Testis (tissue), 5 donors: ENCODE measurements around the gene SLC6A5. TPM values are rescaled to one million over a fixed set of nuclear protein-coding genes. Genes with fewer than 3 reads are reported as not detected.
"Not testable (repeated sequence)": the region's sequence is repeated elsewhere in the genome, so short reads cannot be mapped to it uniquely, and the experiment has no call there.

Source experiments
- DNase-seq: peaks from one replicate; pipeline ENCODE4 v3.0.0-alpha.2; 2019
- H3K27ac ChIP-seq, 2 donors: fragments of 200-600 bp; sonication (generic); one replicate each; pipeline ENCODE4 v1.5.1; 2019
- H3K27me3 ChIP-seq: fragments of 200-600 bp; sonication (generic); one replicate; pipeline ENCODE4 v1.5.1; 2019
- H3K36me3 ChIP-seq: fragments of 200-600 bp; sonication (generic); one replicate; pipeline ENCODE4 v1.5.1; 2017; ENCODE audit warnings: low read depth; ENCODE audit errors: missing control alignments
- H3K4me1 ChIP-seq: fragments of 200-600 bp; sonication (generic); one replicate; pipeline ENCODE4 v1.5.1; 2019
- H3K4me3 ChIP-seq, 2 donors: fragments of 200-600 bp; sonication (generic); one replicate each; pipeline ENCODE4 v1.5.1; 2017 to 2019
- H3K9me3 ChIP-seq: fragments of 200-600 bp; sonication (generic); one replicate; pipeline ENCODE4 v1.5.1; 2017
- POLR2A ChIP-seq: fragments of 450-650 bp; IDR thresholded peaks from one replicate; pipeline ENCODE4 v1.6.1; 2017; ENCODE audit warnings: antibody characterized with exemption, mild to moderate bottlenecking, moderate library complexity
- WGBS, 2 donors: methylation state at CpG; one replicate each; pipeline ENCODE4 v1.1.5; 2018; 5-methylcytosine and 5-hydroxymethylcytosine counted together
- intact Hi-C: fragments of 100-400 bp; cut with DNase I; formaldehyde crosslinking; loops from one replicate; pipeline ENCODE4 v1.15.1; 2023; ENCODE audit warnings: low total_unique reads
- long read RNA-seq, 2 donors: transcript quantifications; one replicate each; lab custom pipeline, GENCODE V29; 2026
- polyA plus RNA-seq: library from polyadenylated mRNA; stranded (reverse); fragments of 350-450 nt; fragmentation: Illumina TruSeq; extraction: RNeasy Lipid Tissue Mini Kit (QIAGEN cat#74804); gene quantifications from one replicate; pipeline ENCODE4 v1.2.3, GENCODE V29; 2014; ENCODE audit warnings: low read depth, low replicate concordance; ENCODE audit not compliant: insufficient read depth
- total RNA-seq, 2 donors: library from RNA; depleted of rRNA; stranded (reverse); fragments of >200 nt; gene quantifications; one replicate each; pipeline ENCODE4 v1.2.3, GENCODE V29; 2016
- TF ChIP-seq, protein P1 (sequence below), 3 experiments: fragments of 450-650 bp in 2 of 3; fragments of 200-600 bp in 1 of 3; sonication (generic) in 1 of 3; IDR thresholded peaks; one replicate each; pipeline ENCODE4 v1.5.1; 2016 to 2019; ENCODE audit warnings: antibody characterized with exemption in 3 of 3, mild to moderate bottlenecking in 2 of 3, moderate library complexity in 1 of 3

SLC6A5 gene
- total RNA-seq (1 to 10 TPM; 1.5 to 1.9 TPM), polyA plus RNA-seq (2.1 TPM)
- long read RNA-seq, donor 1: 0 reads
- long read RNA-seq, donor 2: 0 reads

DNA sequence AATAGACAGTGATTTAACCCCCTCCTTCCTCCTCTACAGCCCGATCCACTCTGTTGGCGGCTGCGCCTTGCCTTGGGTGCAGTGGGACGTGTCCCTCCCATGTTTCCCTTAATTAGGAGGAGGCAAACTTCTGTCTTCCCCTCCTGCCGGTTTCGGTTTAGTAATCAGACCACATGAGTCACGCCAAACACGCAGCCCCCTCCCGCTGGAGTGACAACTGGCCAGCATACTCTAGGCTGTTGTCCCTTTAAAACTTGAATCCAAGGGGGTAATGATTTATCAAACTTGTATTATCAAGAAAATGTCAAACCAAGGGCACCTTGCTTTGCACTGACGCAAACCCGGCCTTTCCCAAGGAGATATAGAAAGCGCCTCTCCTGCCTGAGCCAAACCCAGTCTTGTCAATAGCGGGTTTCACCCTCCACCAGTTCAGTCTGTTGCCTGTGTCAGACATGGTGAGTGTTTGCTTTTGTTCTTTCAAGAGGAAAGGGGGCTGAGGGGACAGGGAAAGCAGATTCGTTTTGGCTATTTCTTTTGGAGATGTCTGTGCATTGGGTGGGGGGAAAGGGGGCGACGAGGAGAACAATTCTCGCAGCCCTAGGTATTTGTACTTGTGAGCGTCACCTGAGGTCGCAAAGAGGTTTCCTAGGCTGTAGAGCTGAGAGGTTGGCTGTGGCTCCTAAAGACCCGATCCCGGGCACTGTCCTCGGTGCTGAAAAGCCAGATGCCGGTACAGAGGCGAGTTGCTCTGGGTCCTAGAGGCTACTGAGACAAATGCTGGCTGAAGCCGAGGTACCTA, at the start of gene SLC6A5:
Gene SLC6A5 (plus strand): TSS at position 388 of the 799 bp plus-strand sequence. CDS start 65 bp downstream, at position 453.
- 4% methylated on average over 25 of the region's 25 CpGs for WGBS, 2 donors
- H3K36me3 ChIP-seq: no peaks in the 10 kb centered on the region
- DNase-seq: peak; percentile 77
- no peak within 1 kb of the TSS for H3K4me3 ChIP-seq
- no peaks in the 10 kb centered on the region for H3K4me1 ChIP-seq
- no peak within 1 kb of the TSS for H3K27ac ChIP-seq
- TF ChIP-seq, protein P1, sequence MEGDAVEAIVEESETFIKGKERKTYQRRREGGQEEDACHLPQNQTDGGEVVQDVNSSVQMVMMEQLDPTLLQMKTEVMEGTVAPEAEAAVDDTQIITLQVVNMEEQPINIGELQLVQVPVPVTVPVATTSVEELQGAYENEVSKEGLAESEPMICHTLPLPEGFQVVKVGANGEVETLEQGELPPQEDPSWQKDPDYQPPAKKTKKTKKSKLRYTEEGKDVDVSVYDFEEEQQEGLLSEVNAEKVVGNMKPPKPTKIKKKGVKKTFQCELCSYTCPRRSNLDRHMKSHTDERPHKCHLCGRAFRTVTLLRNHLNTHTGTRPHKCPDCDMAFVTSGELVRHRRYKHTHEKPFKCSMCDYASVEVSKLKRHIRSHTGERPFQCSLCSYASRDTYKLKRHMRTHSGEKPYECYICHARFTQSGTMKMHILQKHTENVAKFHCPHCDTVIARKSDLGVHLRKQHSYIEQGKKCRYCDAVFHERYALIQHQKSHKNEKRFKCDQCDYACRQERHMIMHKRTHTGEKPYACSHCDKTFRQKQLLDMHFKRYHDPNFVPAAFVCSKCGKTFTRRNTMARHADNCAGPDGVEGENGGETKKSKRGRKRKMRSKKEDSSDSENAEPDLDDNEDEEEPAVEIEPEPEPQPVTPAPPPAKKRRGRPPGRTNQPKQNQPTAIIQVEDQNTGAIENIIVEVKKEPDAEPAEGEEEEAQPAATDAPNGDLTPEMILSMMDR (IDR thresholded peaks at IDR 0.05): no peak
- no peak for TF ChIP-seq POLR2A
- H3K27me3 ChIP-seq: no peaks in the 10 kb centered on the region
- no peaks in the 10 kb centered on the region for H3K9me3 ChIP-seq
- intact Hi-C loops: no loop called here

DNA sequence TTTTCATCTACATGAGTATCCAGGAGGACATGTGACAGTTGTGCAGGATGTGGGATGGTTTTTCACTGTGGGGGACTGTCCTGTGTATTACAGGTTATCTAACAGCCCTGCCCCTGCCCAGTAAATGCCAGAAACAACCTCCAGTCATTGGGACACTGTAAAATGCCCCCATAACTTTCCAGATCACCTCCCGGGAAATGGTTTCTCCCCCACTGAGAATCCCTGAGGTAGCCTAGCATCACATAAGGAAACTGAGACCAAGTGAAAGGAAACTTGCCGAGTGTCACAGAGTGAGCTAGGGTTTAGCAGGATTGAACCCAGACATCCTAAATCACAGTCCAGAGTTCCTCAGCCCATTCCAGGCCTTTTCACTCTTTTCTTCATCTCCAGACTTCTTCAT, 48.3 kb upstream of the SLC6A5 start:
- Histone ChIP-seq H3K4me1 (no peaks in the 10 kb centered on the region), H3K27ac (no peak overlapping the region), H3K36me3 (no peaks in the 10 kb centered on the region), H3K27me3 (no peaks in the 10 kb centered on the region), H3K9me3 (no peaks in the 10 kb centered on the region), H3K4me3 (no peak overlapping the region)
- WGBS, 2 donors: 56 to 73% methylated on average over 2 of the region's 2 CpGs
- DNase-seq: no peak
- intact Hi-C loops: no loop called here
- TF ChIP-seq, protein P1 (IDR thresholded peaks at IDR 0.05): no peak
- TF ChIP-seq POLR2A: no peak

DNA sequence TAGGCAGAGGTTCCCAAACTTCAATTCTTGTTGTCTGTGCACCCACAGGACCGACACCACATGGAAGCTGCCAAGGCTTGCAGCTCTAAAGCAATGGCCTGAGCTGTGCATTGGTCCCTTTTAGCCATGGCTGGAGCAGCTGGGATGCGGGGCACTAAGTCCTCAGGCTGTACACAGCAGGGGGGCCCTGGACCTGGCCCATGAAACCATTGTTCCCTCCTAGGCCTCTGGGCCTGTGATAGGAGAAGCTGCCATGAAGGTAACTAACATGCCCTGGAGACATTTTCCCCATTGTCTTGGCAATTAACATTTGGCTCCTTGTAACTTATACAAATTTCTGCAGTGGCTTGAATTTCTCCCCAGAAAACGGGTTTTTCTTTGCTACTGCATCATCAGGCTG, 43.6 kb upstream of the SLC6A5 start:
- no peak for DNase-seq
- H3K4me1 ChIP-seq: no peaks in the 10 kb centered on the region
- no peaks in the 10 kb centered on the region for H3K27me3 ChIP-seq
- H3K9me3 ChIP-seq: no peaks in the 10 kb centered on the region
- intact Hi-C loops: no loop called here
- WGBS, 2 donors: 64 to 67% methylated on average over 1 to 3 of the region's 3 CpGs
- H3K27ac ChIP-seq: no peak overlapping the region
- no peak overlapping the region for H3K4me3 ChIP-seq
- TF ChIP-seq, protein P1 (IDR thresholded peaks at IDR 0.05): no peak
- no peak for TF ChIP-seq POLR2A
- no peaks in the 10 kb centered on the region for H3K36me3 ChIP-seq

DNA sequence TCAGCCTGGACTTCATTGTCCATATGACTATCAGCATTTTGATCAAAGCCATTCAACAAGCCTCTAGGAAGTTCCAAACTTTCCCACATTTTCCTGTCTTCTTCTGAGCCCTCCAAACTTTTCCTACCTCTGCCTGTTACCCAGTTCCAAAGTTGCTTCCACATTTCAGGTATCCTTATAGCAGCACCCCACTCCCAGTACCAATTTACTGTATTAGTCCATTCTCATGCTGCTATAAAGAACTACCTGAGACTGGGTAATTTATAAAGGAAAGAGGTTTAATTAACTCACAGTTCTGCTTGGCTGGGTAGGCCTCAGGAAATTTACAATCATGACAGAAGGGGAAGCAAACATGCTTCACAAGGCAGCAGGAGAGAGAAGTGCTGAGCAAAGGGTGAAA, 43.0 kb upstream of the SLC6A5 start:
- H3K4me1 ChIP-seq, intact Hi-C loops, H3K4me3 ChIP-seq, H3K9me3 ChIP-seq, H3K36me3 ChIP-seq, H3K27me3 ChIP-seq, H3K27ac ChIP-seq, DNase-seq: not testable (repeated sequence)

DNA sequence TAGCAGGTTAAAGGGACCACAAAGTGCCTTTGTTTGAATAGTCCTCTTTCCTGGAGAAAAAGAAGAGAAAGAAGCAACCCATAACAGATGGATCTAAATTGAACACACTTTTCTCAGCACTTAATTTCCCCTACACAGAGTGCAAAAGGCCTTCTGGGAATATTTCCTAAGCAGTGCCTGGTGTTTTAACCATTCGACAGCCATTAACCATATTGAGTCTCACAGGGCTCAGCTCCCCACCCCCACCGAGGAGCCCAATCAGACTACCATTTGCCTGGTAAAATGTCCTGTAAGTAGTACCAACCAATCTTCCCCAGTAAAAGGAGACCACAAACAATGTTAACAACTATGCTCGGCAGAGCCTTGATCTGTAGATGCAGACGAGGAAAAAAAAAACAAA, 40.7 kb upstream of the SLC6A5 start:
- no peaks in the 10 kb centered on the region for H3K9me3 ChIP-seq

More for the DNA sequence above, 40.7 kb upstream of the SLC6A5 start:
- Histone ChIP-seq H3K4me3 (no peak overlapping the region), H3K36me3 (no peaks in the 10 kb centered on the region), H3K27ac (no peak overlapping the region), H3K4me1 (no peaks in the 10 kb centered on the region), H3K27me3 (no peaks in the 10 kb centered on the region)
- TF ChIP-seq, protein P1 (IDR thresholded peaks at IDR 0.05): no peak
- no peak for TF ChIP-seq POLR2A
- intact Hi-C loops: no loop called here
- no peak for DNase-seq
- WGBS, 2 donors: 89 to 92% methylated on average over 4 of the region's 4 CpGs
